ENCODE data around the gene SLC44A5.

The SLC44A5 gene

DNA sequence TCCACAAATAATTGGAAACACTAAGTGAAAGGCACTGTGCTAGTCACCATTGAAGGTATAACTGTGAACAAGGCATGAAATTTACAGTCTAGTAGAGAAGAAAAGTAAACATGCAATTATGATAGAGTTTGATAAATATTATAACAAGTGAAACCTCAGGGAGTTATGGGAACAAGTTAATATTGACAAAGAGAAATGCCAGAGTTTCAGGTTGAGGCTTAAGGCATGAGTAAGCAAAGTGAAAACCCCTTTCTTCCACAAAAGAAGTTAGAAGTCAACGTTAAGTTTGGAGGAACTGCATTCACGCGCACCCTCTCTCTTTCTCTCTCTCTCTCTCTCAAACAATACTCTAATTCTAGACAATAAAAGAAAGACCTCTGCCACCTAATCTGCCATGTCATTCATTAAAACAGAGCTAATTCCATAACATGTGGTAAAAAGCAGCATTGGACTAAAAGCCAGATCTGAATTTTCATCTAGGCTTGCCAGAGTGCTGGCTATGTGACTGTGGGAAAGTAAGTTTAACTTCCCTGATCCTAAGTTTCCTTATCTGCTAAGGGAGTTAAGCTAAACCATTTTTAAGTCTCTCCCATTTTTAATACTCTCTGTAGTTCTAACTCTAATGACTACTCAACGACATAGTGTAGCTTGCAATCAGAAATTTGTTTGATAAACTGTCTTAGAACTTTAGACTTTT is 22.0 kb downstream of the SLC44A5 start:
- DNase-seq, result no peak

DNA sequence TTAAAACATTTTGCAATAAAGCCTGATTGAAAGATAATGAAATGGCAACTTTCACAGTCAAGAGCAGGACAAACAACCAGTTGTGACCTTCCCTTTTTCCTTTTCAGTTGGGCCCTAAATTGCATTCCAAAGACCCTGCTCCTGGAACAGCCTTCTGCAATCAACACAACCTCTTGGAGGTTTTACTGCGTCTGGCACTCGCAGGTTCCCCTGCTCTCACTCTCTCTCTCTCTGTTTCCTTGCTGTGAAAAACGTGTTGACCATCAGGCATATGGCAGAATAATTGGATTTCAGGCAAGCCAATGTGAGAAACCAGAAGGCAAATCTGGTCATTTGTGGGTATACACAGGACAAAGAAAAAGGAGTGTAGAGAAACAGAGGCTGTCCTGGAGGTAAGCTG is 23.2 kb downstream of the SLC44A5 start:
- no peak for DNase-seq

DNA sequence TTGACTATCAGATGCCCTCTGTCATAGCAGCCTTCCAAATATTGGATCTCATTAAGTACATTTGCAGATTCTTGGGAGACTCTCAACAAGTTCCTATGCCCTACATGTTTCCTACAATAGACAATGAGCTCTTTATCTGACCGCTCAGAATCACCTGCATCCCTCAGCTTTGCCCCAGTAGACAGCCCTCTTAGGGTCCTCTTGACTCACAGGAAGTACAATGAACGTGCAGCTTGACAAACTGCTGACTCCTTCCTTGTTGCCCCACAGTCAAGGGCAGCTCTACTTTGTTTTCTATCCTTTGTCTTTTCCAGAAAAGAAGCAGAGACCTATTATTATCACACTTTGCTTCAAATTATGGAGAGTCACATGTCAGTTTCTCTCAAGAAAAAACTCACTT is 27.6 kb downstream of the SLC44A5 start:
- no peak for DNase-seq

DNA sequence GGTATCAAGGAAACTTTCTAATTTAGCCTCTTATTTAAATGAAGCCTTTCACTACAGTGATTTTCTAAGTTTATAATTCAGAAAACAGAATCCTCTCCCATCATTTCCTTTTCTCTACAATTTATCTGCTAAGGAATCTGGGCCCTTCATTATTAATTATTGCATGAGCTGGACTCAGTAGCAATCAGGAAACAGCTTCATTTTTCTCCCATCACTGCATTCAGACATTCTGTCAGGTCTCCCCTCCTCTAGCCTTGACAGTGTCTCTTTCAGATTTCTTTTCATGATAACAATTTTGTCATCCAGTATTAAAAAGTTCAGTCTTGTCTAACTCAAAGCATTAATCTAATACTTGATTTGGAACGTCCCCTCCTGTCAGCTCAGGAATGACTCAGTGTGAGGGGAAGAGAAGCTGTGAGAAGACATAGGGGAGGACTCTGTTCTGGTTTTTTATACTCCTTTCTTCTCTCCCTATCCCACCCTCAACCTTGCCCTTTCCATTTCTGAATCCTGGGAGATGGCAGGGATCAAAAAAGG is 28.1 kb downstream of the SLC44A5 start:
- DNase-seq, result no peak

DNA sequence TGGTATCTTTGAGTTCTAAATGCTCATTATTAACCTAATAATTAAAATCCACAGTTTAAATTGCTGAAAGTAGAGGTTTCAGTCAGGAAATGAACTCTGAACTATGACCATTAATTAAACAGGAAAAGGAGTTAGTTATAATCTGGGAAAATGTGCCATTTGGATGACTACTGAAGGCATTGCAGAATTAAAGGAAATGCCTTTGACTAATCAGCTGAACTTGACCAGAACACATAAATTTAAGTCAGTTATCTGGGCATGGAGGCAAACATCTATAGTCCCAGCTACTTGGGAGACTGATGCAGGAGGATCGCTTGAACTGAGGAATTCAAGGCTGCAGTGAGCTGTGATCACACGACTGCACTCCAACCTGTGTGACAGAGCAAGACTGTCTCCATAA is 31.9 kb downstream of the SLC44A5 start:
- no peak for DNase-seq

DNA sequence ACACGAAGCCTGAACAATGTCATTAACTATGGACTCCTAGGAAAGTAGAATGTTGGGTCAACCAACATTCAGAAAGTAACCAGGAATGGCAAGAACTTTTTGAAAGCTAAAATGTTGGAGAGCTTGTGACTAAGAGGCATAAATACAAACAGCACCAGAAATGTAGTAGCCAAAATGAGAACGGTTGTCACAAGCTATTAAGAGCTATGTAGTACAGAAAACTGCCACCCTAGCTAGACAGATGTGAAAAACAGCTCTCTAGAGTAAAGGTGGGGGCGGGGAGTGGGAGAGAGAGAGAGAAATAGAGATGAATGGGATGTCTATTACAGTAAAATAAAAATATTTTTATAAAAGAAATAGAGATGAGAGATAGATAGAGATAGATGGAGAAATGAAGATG is 35.1 kb downstream of the SLC44A5 start:
- no peak for DNase-seq

DNA sequence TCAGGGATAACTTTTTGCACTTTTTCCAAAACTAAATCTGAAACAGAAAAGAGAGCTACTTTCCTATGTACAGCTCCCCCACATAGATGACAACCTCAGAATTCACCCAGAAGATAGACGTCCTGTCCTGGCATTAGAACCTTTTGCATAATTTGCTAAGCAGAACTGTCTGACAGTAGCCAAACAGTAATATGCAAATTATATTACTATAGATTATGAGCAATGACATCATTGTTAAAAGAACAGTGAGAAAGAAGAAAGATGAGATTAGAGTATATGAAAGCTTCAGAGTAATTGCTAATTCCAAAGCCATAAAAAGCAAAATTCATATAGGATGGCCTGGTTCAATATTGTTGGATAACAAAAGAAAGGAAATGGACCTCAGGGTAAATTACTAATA is 43.7 kb downstream of the SLC44A5 start:
- no peak for DNase-seq

DNA sequence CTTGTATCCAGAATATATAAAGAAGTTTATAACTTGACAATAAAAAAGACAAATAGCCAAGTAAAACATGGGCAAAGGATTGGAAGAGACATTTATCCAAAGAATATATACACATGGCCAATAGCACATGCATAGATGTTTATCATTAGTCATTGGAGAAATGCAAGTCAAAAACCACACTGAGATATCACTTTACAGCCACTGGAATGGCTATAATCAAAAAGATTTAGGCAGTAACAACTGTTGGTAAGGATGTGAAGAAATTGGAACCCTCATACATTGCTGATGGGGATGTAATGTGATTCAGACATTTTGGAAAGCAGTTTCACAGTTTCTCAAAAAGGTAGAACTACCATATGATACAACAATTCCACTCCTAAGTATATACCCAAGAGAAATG is 51.1 kb downstream of the SLC44A5 start:
- no peak for DNase-seq

DNA sequence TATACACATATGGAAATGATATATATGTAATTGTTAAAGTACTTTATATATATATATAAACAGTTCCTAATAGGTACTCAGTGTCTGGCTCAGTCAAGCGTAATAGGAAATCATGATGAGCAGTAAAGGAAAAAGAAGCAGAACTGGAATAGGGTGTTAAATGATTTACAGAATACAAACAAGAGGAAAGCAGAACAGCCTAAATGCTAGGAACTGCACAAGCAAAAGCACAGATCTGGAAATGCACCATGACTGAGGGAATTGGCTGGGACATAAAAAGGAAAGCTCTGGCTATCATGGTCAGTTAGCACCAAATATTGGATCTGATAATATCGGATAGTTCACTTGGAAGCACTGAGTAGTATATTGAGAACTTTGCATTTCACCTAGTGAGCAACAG is 51.8 kb downstream of the SLC44A5 start:
- DNase-seq, result no peak

DNA sequence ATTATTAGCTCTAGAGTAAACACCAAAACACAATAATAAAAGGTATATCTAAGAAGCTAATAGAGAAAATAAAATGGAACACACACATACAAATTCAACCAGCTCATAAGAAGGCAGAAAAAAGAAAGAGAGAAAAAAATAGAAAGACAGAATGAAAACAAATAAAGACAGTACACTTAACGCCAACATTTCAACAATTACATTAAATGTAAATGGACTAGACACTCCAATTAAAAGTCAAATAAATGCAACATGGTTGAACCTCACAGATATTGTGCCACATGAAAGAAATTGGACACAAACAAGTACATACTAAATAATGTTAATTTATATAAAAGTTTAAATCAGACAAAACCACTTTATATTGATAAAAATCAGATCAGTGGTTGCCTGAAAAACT is 56.0 kb downstream of the SLC44A5 start:
- no peak for DNase-seq

DNA sequence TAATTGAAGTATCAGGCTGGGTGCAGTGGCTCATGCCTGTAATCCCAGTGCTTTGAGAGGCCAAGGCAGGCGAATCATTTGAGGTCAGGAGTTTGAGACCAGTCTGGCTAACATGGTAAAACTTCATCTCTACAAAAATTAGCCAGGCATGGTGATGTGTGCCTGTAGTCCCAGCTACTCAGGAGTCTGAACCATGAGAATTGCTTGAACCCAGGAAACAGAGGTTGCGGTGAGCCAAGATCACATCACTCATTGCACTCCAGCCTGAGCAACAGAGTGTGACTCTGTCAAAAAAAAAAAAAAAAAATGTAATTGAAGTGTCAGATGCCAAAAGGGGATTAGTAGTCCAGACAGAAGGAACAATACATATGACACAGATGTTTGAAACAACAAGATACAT is 56.7 kb downstream of the SLC44A5 start:
- DNase-seq, result no peak

DNA sequence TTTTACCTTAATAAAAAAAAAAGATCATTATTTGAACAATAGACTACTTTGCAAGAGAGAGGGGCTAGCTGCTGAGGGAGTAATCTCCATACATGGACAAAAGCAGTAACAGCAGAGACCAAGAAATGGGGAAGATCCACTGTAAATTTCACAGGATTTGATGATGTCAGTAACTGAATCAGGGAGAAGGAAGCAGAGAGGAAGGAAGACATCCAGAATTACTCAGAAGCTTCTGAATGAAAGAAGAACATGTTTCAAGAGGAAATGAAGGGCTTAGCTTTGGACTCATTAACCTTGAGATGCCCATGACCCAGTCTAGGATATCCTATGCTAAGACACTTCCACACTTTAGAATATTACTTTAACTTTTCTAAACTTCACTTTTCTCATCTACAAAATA is 60.4 kb downstream of the SLC44A5 start:
- DNase-seq, result no peak

DNA sequence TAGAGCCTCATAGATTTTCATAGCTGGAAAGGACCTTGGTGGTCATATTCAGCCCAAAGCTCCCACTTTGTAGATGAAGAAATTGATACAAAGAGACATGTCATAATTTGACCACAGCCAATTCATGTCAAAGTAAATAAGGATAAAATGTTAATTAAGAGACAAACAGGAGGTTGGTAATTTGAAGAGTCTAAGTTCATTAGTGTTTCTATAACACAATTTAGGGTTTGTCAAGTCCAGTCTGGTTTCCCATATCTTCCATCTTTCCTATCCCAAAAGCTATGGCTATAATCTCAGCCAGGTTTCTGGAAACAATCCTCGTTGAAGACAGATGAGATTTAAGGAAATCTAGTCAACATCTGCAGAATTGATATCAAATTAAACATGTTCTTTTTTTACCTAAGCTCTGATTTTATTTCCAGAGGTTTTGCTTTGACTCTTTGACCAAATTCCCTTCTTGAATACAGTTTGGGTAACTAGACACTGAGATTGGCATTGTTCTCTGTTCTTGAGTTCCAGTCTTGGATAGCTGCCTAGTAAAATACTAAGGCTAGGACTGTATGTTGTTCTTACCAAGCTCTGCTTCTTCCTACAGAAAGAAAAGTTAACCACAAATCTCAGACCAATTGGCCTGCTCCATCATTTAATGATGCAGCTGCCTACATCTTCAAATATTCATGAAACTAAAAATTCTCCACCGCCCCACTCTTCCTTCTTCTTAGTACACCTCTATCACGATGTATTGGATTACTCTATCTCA is 62.0 kb downstream of the SLC44A5 start:
- DNase-seq, result no peak

DNA sequence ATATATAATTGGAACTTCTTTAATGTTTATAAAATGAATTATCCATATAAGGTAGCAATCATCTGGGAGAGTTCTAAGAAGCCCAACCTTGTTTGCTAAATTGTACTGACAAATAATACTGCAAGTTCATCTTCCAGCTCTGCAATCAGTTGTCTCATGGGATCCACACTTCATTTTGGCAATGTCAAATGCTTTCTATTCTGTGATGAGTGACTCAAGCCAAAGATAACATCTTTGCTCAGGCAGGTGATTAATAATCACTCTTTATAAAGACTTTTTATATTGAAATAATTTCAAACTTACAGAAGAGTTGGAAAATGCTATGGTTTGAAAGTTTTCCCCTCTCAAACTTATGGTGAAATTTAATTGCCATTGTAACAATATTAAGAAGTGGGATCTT is 67.2 kb downstream of the SLC44A5 start:
- no peak for DNase-seq

DNA sequence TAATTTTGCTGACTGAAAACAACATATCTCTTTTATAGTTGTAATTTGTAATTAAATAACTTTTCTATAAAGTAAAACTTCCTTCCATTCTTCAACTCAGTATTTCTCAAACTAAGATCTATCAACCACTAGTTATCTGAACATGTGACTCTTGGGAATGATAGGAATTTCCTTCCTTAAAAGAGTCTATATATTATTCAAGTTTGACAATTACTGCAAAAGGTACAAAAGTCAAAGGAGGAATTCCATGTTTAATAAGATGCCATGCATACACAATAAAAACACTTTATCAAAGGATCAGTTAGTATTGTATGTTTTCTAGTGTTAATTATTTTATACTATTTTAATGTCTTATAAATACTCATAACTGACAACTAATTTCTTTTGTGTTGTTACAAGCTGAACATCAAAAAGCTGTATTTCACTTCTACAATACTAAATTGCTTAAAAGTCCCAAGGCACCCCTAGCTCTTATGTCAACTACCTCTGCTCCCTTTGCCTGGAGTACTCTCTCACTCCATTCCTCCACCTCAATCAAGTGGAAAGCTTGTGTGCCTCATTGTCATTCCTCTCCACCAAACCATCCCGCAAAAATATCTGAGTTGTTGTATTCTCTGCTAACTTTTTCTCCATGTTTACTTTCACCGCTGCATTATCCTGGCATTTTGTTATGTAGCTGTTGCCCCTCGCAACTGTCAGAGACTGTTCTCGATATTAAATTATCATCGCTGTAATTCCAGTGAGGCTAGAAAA is 67.9 kb downstream of the SLC44A5 start:
- DNase-seq, result no peak

DNA sequence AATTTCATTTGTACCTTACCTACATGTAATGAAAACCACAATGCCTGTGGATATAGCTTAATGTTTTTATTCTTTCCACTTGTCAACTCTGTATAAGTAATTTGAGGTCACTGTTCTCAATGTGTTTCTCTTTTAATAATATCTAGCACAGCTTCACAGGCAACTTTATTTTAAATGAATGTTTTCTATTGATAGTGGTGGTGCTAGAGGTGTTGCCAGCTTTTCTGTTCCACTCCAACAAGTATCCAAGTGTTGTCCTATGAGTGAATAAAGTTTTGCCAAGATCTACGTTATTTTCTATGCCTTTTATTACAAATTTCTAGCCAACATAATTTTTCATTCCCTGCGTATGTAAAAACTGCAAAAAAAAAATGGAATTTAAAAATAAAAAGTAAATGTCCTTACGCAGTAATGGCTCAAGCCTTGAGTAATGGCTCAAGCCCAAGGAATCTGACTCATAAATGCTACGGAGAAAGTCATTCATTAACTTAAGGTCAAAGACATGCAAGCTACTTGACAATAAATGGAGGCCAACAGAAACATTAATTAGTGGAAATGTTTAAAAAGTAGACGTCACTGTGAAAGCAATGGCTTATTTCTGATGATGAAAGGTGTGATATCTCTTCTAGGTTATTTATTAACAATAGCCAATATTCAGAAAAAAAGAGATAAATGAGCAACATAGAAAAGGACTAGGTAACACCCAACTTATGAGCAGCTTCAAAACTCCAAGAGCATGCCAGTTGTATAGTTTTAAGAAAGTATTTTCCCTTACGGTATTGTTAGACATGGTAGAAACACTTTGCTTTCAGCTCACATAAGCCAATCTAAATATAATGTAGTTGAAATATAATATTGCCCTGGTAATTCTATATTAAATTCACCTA is 71.4 kb downstream of the SLC44A5 start:
- DNase-seq, result no peak

DNA sequence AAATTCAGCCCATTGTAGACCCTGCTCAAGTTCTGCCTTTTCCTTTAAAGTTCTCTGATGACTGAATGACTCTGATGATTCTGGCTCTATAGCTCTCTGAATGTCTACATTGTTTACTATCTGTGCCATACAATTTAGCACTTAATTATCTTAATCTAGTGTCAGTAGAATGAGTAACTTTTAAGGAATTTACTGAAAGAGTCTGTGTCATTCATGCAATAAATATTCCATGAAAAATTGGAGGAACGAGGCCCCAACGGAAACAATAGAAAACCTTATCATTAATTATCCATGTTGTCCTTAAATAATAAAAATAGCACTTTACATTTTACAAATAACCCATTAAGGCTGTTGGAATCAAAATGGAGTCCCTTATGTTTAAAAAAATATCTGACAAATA is 77.8 kb downstream of the SLC44A5 start:
- no peak for DNase-seq

DNA sequence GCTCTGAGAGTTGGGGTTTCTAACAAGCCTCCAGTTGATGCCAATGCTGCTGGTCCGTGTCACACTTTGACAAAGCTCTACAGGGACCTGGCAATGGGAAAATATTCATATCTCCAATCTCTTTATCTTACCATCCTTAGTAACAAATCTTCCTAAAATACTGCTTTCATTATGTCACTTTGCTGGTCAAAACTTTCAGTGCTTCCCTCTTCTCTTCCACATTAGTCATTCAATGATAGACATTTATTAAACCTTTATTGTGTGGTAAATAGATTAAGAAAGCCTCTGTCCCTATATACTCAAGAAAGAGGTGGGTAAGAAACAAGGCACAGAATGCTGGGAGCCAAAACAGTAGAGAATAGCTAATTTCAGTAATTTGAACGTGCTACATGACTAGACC is 79.3 kb downstream of the SLC44A5 start:
- DNase-seq, result no peak

DNA sequence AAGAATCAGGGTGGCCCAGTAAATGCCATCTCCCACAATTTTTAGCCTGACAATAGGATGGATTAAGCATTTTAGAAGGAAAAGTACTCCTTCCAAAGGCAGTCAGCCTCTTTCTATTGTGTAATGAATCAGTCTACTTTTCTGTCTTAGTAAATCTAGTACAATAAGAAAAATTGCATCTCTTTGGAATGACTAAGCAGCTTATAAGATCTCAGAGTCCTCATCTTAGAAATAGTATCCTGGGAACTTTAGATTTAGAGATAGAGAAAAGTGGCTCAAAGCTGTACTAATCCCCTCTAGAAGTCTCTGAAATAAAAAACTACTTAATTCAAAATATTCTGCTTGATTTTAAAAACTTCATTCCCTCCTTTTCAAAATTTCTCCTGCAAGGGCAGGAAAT is 81.4 kb downstream of the SLC44A5 start:
- no peak for DNase-seq

DNA sequence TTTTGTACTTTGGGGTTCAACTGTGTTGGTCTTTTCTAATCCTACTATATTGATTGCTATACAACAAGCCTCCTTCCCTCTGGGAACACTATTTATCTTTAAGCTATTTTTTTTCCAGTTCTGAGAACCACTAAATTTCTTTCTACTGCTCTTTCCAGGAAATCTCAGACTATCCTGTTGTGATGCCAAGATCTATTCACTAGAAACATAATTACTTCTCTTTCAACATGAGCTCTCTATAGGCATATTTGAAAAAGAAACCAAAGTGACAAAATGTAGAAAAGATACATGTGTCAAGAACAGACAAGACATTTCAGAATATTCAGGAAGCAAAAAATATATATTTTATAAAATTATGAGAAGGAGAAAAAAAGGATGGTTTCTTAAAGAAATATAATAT is 82.9 kb downstream of the SLC44A5 start:
- DNase-seq, result no peak

DNA sequence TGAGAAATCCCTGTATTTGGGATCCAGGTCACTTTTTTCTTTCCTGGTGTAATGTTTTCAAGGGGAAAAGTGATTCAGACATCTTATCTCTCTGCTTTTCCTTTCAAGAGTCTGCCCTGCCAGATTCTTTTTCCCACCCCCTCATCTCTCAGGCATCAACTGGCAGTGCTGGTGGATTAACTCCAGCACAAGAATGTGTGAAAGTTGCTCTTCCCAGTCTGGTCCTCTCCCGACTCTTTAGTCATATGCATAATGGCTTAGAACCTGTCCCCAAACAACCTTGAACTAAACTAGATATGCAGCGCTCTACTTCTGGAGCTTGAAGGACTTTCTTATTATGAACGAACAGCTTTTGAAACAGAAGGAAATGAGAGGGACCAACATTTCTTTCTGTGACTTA is 88.5 kb downstream of the SLC44A5 start:
- no peak for DNase-seq

DNA sequence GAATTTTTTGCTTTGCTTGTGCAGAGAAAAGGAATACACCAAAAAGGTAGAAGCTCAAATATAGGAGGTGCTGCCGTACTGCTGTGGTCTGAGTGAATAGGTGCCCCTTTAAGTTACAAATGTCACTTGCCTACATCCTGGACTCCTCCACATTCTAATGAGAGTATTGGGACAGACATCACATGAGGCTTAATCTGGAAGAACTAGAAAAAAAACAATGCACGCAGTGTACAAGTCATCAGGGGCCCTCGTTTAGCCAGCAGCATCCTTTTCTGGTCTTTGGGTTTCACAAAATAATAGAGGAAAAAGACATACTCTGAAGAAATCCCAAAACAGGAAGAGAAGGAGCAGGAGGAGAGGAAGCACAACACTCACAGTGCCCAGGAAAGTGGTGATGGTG is 89.3 kb downstream of the SLC44A5 start:
- DNase-seq, result no peak
